A549 (cell line): ENCODE measurements around the gene FRMD1.

Source experiments
- EP300 ChIP-seq, 2 experiments: fragments of >200 bp; sonication (Bioruptor Twin); formaldehyde crosslinking; IDR thresholded peaks; 2 replicates in 1 of 2; 3 replicates in 1 of 2; pipeline ENCODE4 v1.6.1; 2016 to 2017
- POLR2A ChIP-seq: IDR thresholded peaks from 2 replicates; pipeline ENCODE4 v1.6.1; 2012; ENCODE audit warnings: mild to moderate bottlenecking, low read length
- RCOR1 ChIP-seq: fragments of 150-350 bp; IDR thresholded peaks from 2 replicates; pipeline ENCODE4 v1.6.1; 2014; ENCODE audit warnings: antibody characterized with exemption, low read length, low read depth
- ZFP36 ChIP-seq: fragments of 450-650 bp; IDR thresholded peaks from 2 replicates; pipeline ENCODE4 v1.6.1; 2014; ENCODE audit warnings: borderline replicate concordance; ENCODE audit not compliant: partially characterized antibody
- TF ChIP-seq, protein P1 (sequence below): fragments of >200 bp; sonication (Bioruptor Twin); formaldehyde crosslinking; IDR thresholded peaks from 3 replicates; pipeline ENCODE4 v1.5.1; 2016

GRCh38 chr6:168063431-168063830, 15.6 kb downstream of the FRMD1 start:
- TF ChIP-seq POLR2A, result no peak
- no peak for TF ChIP-seq RCOR1
- TF ChIP-seq, protein P1, sequence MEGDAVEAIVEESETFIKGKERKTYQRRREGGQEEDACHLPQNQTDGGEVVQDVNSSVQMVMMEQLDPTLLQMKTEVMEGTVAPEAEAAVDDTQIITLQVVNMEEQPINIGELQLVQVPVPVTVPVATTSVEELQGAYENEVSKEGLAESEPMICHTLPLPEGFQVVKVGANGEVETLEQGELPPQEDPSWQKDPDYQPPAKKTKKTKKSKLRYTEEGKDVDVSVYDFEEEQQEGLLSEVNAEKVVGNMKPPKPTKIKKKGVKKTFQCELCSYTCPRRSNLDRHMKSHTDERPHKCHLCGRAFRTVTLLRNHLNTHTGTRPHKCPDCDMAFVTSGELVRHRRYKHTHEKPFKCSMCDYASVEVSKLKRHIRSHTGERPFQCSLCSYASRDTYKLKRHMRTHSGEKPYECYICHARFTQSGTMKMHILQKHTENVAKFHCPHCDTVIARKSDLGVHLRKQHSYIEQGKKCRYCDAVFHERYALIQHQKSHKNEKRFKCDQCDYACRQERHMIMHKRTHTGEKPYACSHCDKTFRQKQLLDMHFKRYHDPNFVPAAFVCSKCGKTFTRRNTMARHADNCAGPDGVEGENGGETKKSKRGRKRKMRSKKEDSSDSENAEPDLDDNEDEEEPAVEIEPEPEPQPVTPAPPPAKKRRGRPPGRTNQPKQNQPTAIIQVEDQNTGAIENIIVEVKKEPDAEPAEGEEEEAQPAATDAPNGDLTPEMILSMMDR, result no peak
- TF ChIP-seq ZFP36, result no peak
- no peak for TF ChIP-seq EP300 (IDR thresholded peaks at IDR 0.05)
